HG02610 (cell line): ENCODE measurements around the gene PPP1R12B.
"Not testable (repeated sequence)": the region's sequence is repeated elsewhere in the genome, so short reads cannot be mapped to it uniquely, and the experiment has no call there.

Source experiments
- ATAC-seq: cut with Tn5 transposase; IDR thresholded peaks from one replicate; pipeline ENCODE4 v1.9.1; 2021; ENCODE audit warnings: mild to moderate bottlenecking, moderate library complexity; ENCODE audit not compliant: unreplicated experiment

PPP1R12B gene

DNA sequence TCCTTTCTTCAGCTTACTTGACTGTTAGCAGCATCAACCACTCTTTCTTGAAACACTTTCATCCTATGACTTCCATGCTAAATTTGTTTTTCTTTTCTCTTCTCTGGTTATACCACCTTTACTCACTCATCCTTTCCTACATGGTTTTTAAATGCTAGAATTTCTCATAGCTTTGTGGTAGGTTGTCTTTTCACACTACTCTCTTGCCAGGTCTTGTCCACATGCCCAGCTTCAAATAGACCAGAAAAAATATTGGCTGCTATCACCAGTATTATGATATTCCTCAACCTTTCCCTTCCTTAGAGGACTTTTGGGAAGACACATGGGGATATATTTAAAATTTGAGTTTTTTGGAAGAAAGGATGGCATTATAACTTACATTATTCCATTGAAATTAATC, 48.8 kb downstream of the PPP1R12B start:
- no peak for ATAC-seq

DNA sequence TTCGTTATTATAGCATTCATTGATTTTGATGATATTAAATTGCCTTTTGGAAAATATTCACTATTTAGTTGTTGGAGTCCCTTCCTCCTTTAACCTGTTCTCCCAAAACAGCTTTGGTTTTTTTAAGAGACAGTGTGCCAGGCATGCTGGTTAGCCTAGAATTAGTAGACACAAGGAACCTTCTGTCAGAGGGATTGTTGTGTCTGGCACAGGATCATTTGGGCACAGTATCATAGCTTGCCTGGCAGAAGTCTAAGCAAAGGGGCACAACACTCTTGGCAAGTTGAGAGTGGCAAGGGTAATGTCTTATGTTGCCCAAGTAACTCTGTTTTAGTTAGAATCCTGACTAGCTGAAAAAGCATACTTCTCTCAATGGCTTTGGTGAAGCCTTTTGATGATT, 49.9 kb downstream of the PPP1R12B start:
- ATAC-seq = not testable (repeated sequence)

DNA sequence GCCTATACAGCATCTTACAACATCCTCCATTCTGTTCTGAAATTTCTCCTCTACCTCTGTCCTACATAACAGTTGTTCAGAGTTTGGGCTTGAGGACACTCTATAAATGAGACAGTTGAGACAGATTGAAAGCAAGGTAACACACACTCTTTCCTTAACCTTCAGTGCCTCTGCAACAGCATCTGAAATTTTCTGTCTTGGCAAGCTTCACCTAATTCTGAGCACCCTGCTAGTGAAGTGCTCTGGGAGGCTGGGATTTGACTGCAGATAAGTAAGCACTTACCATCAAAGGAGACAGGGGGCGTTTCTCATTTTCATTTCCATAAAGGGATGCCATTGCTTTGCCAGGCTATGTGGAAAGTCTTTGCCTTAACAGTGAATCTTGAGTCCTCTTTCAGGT, 53.3 kb downstream of the PPP1R12B start:
- not testable (repeated sequence) for ATAC-seq

DNA sequence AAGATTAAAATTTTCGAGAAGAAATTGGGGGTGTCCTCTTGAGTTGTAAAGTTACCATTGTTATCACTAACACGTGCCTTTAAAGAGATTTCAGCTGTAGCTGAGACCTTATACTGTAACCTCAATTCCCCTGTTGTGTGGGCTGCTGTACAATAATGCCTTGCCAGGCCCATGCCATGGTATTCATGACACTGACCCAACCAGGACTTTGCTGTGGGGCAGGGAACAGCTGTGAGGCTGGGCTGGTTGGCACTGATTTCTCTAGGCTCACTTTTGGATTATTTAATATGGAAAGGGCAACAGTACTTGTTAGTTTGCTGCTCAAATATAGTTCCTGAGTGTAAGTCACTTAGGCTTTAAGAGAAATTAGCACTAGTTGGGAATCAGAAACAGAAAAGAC, 54.9 kb downstream of the PPP1R12B start:
- ATAC-seq = not testable (repeated sequence)

DNA sequence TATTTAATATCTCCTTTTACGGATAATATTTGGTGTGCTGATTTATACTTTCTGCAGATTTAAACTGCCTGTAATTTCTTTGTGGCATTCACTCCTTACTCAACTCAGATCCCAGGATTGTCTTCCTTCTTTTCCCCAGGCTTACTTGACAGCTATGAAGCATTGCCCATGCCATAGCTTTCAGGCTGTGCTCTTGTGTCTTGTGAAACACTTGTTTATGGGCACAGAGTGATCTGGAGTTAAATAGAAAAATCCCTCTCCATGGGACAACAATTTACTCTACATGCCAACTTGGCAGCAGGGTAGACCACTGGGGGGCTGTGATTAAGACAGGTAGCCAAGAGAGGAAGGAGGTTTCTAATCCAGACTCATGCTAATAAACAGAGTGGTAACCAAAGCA, 57.4 kb downstream of the PPP1R12B start:
- no peak for ATAC-seq

DNA sequence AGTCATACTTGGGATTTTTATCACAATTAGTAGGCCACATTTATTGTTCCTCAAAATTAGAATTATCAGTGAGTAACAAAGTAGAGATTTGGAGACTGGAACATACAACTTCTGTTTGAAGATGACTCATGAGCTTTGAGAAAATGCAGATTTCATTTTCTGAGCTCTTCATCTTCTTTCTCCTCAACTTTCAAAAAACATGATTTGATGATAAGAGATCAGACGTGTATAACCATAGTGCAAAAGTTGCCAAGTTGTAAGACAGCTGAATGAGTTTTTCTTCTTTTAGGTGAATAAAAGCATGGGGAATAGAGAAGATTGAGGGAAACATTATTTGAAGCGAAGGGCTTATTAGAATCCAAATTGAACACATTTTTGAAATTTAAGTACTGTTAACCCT, 58.4 kb downstream of the PPP1R12B start:
- not testable (repeated sequence) for ATAC-seq

DNA sequence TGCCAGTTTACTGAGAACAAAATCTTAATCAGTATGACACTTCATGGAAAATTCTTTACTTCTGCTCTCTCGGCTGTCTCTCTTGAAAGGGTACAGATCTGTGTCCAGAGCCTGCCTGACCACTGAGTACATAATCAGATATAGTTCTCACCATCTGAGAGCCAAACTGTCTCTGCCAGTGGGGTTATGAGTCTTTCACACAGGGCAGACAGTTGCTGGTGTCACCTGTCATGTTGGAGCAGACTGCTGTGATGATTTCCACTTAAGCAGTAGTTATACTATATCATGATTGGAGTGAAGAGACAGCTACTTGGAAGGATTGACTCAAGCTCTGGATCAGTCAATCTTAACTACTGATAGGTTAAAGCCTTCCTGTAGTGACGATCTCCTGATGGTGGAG, 58.9 kb downstream of the PPP1R12B start:
- not testable (repeated sequence) for ATAC-seq

DNA sequence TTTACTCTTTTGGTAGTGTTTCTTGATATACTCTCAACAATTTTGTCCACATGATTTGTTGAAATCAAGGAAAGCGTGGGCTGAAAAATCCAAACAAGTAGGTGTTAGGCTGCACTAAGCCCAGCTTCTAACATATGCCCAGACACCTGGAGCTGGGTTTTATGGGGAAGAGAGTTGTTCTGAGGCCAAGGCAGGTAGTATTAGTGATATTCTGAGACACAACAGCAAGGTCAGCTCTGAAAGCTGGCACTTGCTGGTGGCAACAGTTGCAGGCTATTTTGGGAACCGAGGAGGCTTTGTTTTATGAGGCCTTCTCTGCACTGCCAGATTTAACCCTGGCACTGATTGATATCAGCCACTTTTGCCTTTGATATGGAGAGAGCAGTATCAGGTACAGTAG, 61.8 kb downstream of the PPP1R12B start:
- not testable (repeated sequence) for ATAC-seq

DNA sequence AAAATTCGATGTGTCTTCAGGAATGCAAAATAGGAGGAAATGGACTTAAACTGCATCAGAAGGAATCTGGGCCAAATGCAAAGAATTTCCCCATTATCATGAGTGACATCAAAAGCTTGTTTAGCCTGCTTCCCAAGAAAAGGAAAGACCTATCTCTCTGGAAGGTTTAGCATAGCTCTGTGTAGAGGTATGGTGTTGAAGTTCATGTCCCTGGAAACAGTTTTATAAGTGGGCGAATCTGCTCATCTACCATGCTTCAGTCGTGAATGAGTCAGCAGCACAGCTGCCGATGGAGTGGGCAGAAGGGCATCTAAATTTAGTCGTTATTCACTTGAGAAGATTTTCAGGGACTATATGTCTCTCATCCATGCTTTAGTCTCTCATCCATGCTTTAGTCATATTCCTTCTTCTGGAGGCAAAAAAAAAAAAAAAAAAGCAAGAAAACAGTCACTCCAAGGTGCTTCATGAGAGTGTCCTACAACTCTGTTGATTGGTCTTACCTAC, 62.4 kb downstream of the PPP1R12B start:
- not testable (repeated sequence) for ATAC-seq

DNA sequence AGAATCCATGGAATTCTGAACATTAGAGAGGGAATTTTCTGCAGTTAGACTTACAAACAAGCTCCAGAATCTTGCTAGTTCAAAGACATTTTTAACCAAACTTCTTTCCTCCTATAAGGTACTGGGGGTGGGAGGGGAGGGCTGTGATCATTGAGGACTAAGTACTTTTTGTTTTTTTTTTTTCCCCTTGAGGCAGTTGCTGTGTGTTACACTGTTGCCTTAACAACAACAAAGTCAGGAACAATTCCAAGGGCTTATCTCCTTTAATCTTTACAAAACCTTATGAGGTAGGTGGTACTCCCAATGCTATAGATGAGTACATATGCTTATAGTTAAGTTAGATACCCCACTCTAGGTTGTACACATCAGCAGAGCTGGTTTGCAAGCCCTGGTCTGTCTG, 62.9 kb downstream of the PPP1R12B start:
- ATAC-seq = no peak

DNA sequence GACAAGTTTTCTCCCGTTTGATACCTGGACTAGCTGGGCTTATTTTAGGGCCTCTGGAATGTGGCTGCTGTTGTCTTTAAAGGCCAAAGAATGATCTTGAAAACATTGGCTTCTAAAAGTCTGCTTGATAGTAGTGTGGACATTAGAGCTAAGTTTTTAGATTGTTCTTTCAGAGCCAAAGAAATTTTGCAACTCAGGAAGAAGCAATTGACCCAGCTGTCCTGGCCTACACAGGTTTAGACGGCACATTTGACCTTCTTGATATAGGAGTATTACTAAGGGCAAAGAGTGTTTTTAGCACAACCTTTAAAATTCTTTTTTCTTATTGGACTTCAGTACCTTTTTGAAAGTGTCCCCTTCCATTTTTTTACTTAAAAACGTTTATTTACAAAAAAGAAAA, 63.9 kb downstream of the PPP1R12B start:
- ATAC-seq = not testable (repeated sequence)

DNA sequence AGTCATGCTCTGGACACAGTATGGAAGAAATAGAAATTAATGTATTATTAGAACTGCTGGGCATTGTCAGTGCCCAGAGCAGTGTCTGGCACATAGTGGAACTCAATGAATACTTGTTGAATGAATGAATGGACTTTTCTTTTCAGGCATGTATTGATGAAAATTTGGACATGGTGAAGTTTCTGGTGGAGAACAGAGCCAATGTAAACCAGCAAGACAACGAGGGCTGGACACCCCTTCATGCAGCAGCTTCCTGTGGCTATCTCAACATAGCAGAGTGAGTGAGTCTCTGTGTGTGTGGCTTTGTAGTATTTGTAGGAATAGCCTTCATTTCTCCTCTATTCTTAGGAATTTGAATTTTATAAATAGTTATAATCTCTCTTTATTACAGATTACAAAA, 68.1 kb downstream of the PPP1R12B start:
- ATAC-seq = no peak

DNA sequence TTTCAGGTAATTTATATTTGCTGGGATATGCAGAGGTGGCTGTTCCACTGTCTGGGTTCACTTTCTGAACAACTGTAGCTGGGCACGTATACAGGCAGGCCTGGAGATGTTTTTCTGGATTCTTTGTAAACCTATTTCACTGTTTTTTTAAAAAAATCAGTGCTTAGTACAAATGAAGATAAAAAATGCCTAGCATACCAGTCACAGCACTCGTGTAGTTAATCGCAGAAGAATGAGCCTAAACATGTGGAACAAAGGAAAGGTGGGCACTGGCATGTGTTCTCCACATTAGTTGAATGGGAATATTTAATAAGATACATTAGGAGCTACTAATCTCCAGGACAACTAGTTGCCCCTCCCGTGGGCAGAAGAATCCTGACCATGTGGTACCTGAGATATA, 68.6 kb downstream of the PPP1R12B start:
- not testable (repeated sequence) for ATAC-seq

DNA sequence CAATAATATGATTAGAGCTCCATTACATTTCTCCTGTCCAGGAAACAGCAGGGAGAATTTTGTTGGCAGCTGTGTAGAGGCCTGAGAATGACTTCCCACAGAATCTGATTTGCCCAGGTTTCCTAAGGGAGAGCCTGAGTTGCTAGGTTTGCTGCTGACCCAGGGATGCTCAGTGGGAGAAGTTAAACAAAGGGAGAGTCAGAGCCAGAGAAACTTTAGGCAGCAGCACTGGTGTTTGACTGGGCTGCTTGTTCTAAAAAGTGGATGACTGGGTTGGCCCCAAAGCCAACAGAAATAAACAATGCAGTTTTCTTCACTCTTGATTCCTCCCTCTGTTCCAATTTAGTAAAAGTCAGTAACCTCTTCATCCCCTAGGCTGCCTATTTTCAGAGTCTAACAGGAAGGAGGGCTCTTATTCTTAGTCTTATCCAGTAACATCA, 69.3 kb downstream of the PPP1R12B start:
- ATAC-seq = not testable (repeated sequence)

DNA sequence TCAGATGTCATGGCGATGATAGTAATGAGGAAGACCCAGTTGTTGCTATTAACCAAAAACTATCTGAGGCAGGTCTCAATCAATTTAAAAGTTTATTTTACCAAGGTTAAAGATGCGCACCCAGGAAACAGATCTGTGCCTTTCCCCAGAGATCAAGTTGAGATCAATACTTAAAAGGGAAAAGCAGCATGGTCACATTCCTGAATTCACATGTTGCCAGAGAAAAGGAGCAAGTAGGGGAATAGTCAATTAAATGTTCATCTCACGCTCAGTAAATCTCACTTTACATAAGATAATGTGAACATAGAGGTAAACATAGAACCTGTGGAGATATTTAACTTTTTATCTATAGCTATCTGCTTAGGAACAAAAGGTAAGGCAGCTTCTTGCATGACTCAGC, 71.2 kb downstream of the PPP1R12B start:
- not testable (repeated sequence) for ATAC-seq

DNA sequence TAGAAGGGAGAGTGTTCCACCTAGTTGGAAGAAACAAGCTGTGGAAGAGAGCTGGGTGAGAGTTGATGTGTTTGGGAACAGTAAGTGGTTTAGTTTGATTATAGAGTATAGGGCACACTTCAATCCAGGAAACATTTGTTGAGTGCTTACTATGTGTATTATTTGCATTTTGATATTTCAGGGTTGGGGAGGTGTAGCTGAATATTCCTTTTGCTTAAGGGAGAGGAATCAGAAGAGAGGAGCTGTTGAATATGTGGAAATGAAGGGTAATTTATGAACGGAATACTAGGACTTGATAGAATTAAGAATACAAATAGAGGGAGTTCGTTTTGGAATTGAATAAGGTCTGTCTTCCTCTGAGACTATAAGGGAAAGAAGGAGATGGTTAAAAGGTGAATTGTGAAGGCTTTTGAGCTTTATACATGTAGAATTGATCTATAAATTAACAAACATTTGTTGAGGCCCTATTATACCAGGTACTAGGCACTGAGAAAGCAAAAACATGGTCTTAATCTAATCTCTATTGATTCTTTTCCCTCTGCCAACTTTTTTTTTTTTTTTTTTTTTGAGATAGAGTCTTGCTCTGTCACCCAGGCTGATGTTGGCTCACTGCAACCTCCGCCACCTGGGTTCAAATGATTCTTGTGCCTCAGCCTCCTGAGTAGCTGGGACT, 72.1 kb downstream of the PPP1R12B start:
- not testable (repeated sequence) for ATAC-seq

DNA sequence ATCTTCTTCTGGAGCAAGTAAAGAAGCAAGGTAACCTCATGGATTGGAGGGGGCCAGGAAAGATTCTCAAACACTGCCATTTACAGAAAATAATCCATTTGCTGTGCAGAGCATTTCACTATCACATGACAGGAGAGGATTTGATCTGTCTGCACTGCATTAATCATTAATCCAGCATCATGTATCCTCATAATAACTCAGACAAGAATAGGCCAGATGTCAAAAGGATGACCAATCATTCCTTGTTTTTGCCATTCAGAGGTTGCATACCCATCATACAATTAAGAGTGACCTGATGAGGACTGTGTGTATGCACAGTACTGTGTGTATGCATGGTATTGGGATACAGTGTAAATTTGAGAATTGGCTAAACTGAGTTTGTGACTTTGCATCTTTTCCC, 74.2 kb downstream of the PPP1R12B start:
- ATAC-seq = not testable (repeated sequence)

DNA sequence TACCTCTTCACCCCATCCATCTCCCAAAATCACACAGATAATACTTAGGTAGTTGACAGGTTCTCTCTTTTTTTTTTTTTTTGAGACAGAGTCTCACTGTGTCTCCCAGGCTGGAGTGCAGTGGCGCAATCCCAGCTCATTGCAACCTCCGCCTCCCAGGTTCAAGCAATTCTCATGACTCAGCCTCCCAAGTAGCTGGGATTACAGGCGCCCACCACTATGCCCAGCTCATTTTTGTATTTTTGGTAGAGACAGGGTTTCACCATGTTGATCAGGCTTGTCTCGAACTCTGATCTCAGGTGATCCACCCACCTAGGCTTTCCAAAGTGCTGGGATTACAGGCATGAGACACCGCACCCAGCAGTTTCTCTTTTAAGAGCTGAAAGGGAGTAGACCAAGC, 75.8 kb downstream of the PPP1R12B start:
- not testable (repeated sequence) for ATAC-seq

DNA sequence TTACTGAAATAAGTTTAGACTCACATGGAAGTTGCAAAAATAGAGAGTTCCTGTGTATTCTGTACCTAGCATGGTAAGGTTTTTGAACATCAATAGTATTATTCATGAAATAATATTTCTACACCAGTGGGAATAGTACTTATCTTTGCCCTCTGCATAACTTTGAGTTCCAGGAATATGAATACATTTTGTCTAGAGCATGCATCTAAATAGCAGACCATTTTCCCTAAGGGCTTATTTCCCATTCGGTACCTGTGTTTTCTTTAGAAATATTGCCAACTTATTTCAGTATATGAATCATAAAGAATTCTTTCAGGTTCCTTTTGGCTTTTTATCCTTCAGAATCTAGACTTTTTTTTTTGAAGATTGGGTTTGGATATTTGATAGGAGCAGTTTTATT, 81.6 kb downstream of the PPP1R12B start:
- not testable (repeated sequence) for ATAC-seq

DNA sequence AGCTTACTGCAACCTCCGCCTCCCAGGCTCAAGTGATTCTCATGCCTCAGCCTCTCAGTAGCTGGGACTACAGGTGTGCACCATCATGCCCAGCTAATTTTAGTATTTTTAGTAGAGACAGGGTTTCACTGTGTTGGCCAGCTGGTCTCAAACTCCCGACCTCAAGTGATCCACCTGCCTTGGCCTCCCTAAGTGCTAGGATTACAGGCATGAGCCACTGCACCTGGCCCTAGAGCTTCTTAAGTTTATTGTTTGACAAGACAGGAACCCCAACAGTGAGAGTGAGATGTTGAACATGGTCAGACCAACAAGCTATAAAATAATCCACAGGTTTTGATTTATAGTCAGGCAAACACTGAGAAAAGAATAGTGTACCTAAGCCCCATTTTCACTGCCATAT, 83.8 kb downstream of the PPP1R12B start:
- not testable (repeated sequence) for ATAC-seq

DNA sequence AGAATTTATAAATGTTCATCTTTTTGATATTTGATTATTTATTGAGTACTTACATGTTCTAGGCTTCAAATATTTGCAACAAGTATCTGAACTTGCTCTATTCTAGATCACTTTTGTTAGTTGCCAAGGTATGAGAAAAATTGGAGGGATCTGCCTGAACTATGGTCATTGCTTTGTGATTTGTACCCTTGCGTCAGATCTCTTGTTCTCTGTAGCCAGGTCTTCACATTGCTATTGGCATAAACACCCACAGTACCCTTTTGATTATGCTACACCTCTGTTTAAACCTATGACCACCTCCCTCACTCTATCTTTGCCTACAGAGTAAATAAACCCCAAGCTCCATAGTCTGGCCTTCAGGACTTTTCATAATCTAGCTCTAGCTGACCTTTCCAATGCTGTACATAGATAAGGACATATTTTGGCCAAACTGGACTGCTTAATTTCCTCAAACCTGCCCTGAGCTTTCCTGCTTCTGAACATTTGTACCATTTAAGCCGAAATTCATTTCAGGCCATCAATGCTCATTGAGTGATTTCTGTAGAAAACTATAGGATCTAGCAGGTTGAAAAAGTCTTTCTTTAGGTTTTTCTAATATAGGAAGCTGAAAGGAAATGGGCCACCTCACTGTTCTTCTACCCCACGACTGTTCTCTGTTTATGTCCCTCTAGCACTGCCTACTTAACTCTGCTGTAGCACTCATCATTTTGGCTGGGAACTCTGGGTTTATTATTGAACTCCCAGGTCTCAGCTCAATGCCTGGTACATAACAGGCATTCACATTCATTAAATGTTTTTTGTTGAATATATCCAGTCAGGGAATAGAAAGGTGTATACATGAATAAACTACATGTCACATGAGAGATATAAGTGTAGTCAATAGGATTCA, 84.9 kb downstream of the PPP1R12B start:
- no peak for ATAC-seq

DNA sequence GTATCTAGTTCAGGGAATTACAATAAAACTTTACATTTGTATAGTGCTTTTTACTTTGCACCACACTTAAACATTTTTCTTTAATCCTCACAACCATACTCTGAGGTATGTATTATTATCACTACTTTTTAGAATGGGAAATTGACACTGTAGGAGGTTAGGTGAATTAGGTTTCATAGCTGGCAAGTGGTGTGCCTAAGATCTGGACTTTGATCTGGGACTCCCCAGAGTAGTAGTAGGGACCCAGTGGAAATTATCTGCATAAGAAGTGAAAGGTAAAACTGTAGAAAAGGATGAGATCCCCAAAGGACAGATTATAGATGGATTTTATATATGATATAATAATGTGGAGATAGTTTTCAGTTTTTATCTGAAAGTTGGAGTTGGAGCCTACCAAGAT, 85.6 kb downstream of the PPP1R12B start:
- ATAC-seq = no peak
